AG04450 (cell line): ENCODE data around the gene VWA2. TPM values are rescaled to one million over a fixed set of nuclear protein-coding genes. Genes with fewer than 3 reads are reported as not detected.
A peak's percentile ranks its signal among the peaks of the same experiment; 100 is the strongest.

Experiments
- CTCF ChIA-PET: fragments of 300-600, 350-600 bp; formaldehyde crosslinking; extraction: SDS; loops from one replicate; lab custom pipeline; 2022; ENCODE audit warnings: antibody characterized with exemption, inconsistent platforms; lab: Charles Lee
- POLR2A ChIA-PET: fragments of 350-600 bp; formaldehyde crosslinking; extraction: SDS; loops from one replicate; lab custom pipeline; 2021; ENCODE audit warnings: antibody characterized with exemption, inconsistent platforms; lab: Yijun Ruan, JAX
- DNase-seq: peaks from one replicate; pipeline ENCODE4 v3.0.0-alpha.2; 2011; ENCODE audit warnings: low read depth, low spot score
- H3K27ac ChIP-seq: one replicate; pipeline ENCODE4 v1.5.1; 2012; ENCODE audit warnings: low read depth, low read length, control low read depth
- H3K27me3 ChIP-seq: one replicate; pipeline ENCODE4 v1.6.0; 2012; ENCODE audit warnings: low read length; ENCODE audit not compliant: control insufficient read depth, insufficient read depth
- H3K4me3 ChIP-seq: 2 replicates; pipeline ENCODE4 v1.5.1; 2011; ENCODE audit warnings: mild to moderate bottlenecking, low read depth, low read length, control low read depth
- H3K9me3 ChIP-seq: 2 replicates; pipeline ENCODE4 v1.5.1; 2012; ENCODE audit warnings: low read length; ENCODE audit not compliant: control insufficient read depth, insufficient read depth
- CTCF ChIP-seq: IDR thresholded peaks from 2 replicates; pipeline ENCODE4 v1.5.1; 2011; ENCODE audit warnings: low read depth, low read length, control low read depth, inconsistent platforms
- polyA plus RNA-seq: library from polyadenylated mRNA; depleted of rRNA; stranded (reverse); fragments of >200 nt; gene quantifications from 2 replicates; pipeline ENCODE4 v1.2.3, GENCODE V29; 2011

VWA2 gene
- polyA plus RNA-seq, 1 experiment, result not detected

- Histone ChIP-seq H3K4me3 (no peak overlapping the region), H3K27ac (no peak overlapping the region), H3K27me3 (peaks cover 14% of the 10 kb centered on the region), H3K9me3 (no peaks in the 10 kb centered on the region; the same call in 1 of the 2 replicates)
- ChIA-PET CTCF (interaction anchor here (0.5 to 3.1 kb wide), 58 partner anchors 9 to 827 kb away, joined by 3 to 27 read pairs (median 4); no protein-coding TSS in a partner anchor), POLR2A (interaction anchor here (0.5 to 1.3 kb wide), 3 partner anchors 32 to 129 kb away, joined by 3 to 7 read pairs (median 4); partner anchors contain the start of gene CCDC186)
- no peak for DNase-seq
- TF ChIP-seq CTCF, result no peak
These were observed 64.5 kb downstream of the VWA2 start for GRCh38 chr10:114303556-114303955.

GRCh38 chr10:114304017-114304570, 65.0 kb downstream of the VWA2 start:
- Histone ChIP-seq H3K27me3 (peaks cover 14% of the 10 kb centered on the region), H3K9me3 (no peaks in the 10 kb centered on the region; the same call in 1 of the 2 replicates), H3K4me3 (peak overlapping the region; percentile 44), H3K27ac (peak overlapping the region; percentile 57)
- POLR2A ChIA-PET, result interaction anchor here (0.5 to 1.3 kb wide), 3 partner anchors 32 to 130 kb away, joined by 3 to 7 read pairs (median 4); partner anchors contain the start of gene CCDC186
- TF ChIP-seq CTCF, result peak; percentile 85
- DNase-seq, result peak; percentile 73
- CTCF ChIA-PET, result interaction anchor here (0.5 to 3.1 kb wide), 66 partner anchors 9 to 826 kb away, joined by 3 to 27 read pairs (median 4); partner anchors contain the start of gene FHIP2A

DNA sequence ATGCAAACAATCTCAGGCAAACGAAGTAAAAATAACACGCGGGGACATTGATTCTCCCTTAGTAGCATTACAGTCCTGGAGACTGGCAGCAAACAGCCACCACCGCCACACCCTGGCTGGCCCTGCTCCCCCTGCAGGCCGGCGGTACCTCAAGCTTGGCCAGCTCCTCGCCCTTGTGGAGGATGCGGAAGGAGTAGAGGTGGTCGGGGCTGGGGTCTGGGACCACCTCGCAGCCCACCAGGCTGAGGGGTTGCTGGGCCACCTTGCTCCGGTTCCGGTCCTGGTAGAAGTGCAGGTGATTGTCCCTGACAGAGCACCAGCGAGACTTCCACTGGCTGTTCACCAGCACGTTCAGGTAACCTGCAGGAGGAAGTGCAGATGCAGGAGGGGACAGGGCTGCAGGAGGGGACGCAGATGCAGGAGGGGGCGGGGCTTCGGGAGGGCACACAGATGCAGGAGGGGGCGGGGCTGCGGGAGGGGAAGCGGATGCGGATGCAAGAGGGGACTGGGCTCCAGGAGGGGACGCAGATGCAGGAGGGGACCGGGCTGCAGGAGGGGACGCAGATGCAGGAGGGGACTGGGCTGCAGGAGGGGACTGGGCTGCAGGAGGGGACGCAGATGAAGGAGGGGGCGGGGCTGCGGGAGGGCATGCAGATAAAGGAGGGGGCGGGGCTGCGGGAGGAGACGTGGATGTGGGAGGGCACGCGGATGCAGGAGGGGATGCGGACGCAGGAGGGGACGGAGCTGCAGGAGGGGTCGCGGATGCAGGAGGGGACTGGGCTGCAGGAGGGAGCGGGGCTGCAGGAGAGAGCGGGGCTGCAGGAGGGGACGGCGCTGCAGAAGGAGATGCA, 65.7 kb downstream of the VWA2 start:
- POLR2A ChIA-PET, result interaction anchor here (1.3 kb wide), 1 partner anchor 33 kb away, joined by 7 read pairs; no protein-coding TSS in a partner anchor
- H3K9me3 ChIP-seq, result no peaks in the 10 kb centered on the region; the same call in 1 of the 2 replicates
- CTCF ChIA-PET, result interaction anchor here (0.5 to 3.1 kb wide), 57 partner anchors 8 to 826 kb away, joined by 3 to 27 read pairs (median 4); partner anchors contain the start of gene FHIP2A
- H3K27ac ChIP-seq, result peak overlapping the region; percentile 57
- H3K4me3 ChIP-seq, result peak overlapping the region; percentile 44
- TF ChIP-seq CTCF, result peak; percentile 68
- H3K27me3 ChIP-seq, result peaks cover 14% of the 10 kb centered on the region
- DNase-seq, result no peak

GRCh38 chr10:114305521-114305925, 66.5 kb downstream of the VWA2 start:
- no peak overlapping the region for H3K4me3 ChIP-seq
- H3K27me3 ChIP-seq, result peaks cover 14% of the 10 kb centered on the region
- ChIA-PET POLR2A (no interaction called here), CTCF (interaction anchor here (0.8 to 3.1 kb wide), 2 partner anchors 19 to 128 kb away, joined by 5 to 12 read pairs; no protein-coding TSS in a partner anchor)
- no peak for TF ChIP-seq CTCF
- H3K9me3 ChIP-seq, result no peaks in the 10 kb centered on the region; the same call in 1 of the 2 replicates
- no peak overlapping the region for H3K27ac ChIP-seq
- no peak for DNase-seq
